DMS53 (cell line): Measurements from ENCODE around the gene TMEM266.

Source experiments
- DNase-seq: peaks from one replicate; lab custom pipeline; 2025; lab: John Stamatoyannopoulos, UW

The TMEM266 gene

DNA sequence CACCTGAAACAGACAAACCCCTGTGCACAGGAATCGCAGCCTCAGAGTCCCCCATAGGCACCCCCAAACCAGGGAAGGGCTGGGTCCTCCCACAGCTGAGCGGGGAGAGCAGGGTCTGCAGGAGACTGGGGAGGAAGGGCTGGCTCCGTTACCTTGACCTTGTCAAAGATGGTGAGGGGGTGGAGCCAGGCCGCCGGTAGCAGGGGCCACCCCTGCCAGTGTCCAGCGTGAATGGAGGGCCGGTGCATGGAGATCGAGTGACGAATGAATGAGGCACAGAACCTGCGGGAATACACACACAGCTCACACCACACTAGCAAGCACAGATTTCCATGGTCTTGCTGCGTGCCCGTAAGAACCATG lies 102.2 kb downstream of the TMEM266 start:
- no peak for DNase-seq

- DNase-seq, result no peak
These were observed 103.1 kb downstream of the TMEM266 start for GRCh38 chr15:76162784-76163456.

GRCh38 chr15:76163457-76164295 lies 103.9 kb downstream of the TMEM266 start:
- no peak for DNase-seq

- DNase-seq, result no peak
These were observed 104.8 kb downstream of the TMEM266 start for GRCh38 chr15:76164602-76165001.

- no peak for DNase-seq
These were observed 106.2 kb downstream of the TMEM266 start for GRCh38 chr15:76165951-76166350.

- no peak for DNase-seq
These were observed 108.6 kb downstream of the TMEM266 start for GRCh38 chr15:76168237-76168984.

GRCh38 chr15:76169018-76169417 lies 109.2 kb downstream of the TMEM266 start:
- DNase-seq, result peak; percentile 8

- DNase-seq, result no peak
These were observed 110.4 kb downstream of the TMEM266 start for GRCh38 chr15:76169911-76170800.

GRCh38 chr15:76172782-76173181 lies 113.0 kb downstream of the TMEM266 start:
- no peak for DNase-seq

DNA sequence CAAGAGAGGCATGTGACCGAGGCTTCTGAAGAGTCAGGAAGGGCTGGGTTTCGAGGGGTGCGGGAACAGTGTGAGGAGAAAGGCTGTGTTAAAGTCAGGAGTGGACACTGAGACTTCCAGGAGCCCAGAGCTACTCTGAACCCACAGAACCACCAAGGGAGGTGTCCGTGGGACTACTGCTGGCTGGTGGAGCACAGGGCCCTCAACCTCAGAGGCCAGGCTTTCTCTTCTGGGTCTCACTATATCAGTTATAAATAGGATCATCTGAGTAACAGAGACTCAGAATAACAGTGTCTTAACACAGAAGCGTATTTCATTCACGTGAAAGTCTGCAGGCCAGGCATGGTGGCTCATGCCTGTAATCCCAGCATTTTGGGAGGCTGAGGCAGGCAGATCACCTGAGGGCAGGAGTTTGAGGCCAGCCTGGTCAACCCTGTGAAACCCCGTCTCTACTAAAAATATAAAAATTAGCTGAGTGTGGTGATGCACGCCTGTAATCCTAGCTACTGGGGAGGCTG lies 113.6 kb downstream of the TMEM266 start:
- DNase-seq, result no peak

- no peak for DNase-seq
These were observed 114.9 kb downstream of the TMEM266 start for GRCh38 chr15:76174654-76175053.

DNA sequence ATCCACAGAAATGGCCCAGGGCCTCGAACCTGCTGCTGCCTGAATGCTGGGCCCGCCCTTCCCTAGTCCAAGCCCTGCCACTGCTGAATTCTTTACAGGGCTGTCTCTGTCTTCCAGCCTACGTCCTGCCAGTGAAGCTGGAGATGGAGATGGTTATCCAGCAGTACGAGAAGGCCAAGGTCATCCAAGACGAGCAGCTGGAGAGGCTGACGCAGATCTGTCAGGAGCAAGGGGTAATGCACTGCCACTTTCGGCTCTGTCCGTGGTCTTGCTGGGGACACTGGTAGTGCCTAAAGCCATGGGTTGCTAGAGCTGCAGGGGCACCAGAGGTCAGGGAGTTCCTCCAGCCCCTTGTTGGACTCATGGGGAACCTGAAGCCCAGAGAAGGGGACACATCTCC lies 115.7 kb downstream of the TMEM266 start:
- no peak for DNase-seq

DNA sequence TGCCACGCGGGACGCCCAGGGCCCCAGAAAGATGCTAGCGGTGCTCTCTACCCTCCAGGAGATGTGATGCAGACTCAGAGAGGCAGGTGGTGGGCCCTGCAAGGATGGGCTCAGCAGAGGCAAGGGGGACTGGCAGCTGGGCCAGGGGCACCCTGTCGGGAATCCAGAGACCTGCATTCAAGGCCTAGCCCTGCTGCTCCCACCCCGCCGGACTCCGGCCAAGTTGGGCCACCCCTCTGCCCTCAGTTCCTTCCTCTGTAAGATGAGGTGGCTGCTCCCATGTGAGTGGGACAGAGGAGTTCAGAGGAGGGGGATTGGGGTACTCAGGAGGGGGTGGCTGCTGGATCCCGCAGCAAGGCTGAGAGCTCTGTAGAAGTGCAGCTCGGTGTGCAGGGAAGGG lies 116.3 kb downstream of the TMEM266 start:
- no peak for DNase-seq

DNA sequence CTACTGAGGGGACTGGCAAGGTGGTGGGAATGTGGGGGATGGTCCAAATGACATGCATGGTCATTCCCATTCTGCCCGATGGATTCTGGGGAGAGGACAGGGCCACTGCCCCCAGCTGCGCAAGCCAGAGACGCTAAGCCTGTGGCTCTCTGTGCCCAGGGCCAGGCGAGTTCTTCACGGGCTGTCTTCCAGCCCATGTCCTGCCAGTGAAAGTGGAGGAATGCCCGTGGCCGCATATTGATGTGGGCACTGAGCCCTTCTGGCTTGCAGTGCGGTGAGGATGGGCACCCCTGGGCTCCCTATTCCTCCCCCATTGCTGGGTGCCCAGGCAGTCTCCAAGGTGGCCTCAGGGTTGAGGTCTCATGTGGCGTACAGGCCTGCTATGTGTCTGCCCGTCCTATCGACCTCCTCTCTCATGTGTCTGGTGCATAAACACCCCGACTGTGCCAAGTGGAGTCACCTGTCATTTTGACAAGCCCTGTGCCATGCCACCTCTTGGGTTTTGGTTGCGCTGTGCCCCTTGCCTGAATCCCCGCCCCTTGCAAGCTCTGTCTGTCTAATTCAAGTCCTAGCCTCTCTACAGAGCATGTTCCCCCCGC lies 116.8 kb downstream of the TMEM266 start:
- no peak for DNase-seq

GRCh38 chr15:76177491-76178040 lies 117.8 kb downstream of the TMEM266 start:
- no peak for DNase-seq

GRCh38 chr15:76178296-76179000 lies 118.7 kb downstream of the TMEM266 start:
- DNase-seq, result no peak

DNA sequence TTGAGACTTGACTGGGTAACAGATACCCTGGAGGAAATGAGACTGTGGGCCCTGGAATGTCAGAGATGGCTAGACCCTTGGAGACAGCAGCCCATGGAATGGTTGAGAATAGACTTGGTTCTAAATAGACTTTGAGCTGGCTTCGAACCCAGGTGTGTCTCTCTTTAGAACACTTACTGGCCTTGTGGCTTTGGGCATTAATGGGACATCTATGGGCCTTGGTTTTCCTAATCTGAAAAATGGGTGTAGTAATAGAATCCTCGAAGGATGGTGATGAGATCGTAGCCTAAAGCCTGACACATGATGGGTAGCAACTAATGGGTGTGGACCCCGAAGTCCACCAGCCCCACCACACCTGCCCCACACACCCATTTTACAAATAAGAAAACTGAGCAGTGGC lies 119.2 kb downstream of the TMEM266 start:
- DNase-seq, result no peak

DNA sequence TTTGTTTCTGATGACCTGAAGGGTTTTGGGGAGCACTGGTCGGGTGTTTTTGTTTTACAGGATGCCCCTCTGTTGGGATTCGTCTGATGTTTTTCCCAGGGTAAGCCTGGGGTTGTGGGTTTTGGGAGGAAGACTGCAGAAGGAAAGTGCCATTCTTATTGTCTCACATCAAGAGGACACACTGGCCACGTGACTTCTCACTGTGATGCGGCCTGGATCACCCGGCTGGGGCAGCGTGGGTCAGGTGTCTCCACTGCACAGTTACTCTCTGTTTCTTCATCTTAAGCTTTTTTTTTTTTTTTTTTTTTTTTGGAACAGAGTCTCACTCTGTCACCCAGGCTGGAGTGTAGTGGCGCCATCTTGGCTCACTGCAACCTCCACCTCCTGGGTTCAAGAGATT lies 120.5 kb downstream of the TMEM266 start:
- no peak for DNase-seq

- no peak for DNase-seq
These were observed 121.9 kb downstream of the TMEM266 start for GRCh38 chr15:76181705-76182107.

- DNase-seq, result no peak
These were observed 124.3 kb downstream of the TMEM266 start for GRCh38 chr15:76183930-76184649.
